ENCODE measurements around the gene EFCAB6. TPM values are rescaled to one million over a fixed set of nuclear protein-coding genes. Genes with fewer than 3 reads are reported as not detected.

Gene EFCAB6
- total RNA-seq, 2 experiments from 2014 or later: 0.13 TPM; not detected in 1

DNA sequence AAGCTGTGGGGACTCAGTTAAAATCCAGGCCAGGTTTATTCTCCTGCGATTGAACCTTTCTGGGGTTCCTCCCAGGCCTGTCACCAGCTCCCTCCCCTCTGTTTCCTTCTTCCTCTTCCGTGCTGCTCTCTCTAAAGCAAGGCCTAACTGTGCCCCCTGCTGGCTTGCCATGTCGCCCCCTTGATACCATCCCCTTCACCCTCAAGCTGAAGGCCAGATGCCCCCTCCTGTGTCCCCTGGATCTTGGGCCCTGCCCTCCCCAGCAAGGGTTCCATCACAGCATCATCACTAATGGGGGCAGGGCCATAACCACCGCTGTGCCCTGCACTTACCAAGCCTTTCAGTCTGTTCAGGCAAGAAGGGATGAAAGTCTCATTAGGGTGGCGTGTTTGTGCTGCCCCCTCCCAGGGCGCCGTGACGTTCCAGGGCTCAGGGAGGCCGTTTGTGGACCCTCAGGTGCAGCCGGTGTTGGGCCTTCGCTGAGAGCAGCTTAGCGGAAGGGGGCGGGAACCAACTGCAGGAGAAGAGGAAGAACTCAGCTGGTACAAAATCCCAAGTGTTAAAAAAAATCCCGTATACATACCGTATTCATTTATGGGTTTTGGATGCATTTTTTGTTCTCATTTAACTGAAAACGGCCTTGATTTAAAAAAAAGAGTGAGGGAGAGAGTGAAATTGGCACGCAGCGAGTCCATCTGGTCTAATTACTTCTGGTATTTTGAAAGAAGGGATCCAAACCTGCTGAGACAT, 330.4 kb downstream of the EFCAB6 start:
- TF ChIP-seq, protein P1, sequence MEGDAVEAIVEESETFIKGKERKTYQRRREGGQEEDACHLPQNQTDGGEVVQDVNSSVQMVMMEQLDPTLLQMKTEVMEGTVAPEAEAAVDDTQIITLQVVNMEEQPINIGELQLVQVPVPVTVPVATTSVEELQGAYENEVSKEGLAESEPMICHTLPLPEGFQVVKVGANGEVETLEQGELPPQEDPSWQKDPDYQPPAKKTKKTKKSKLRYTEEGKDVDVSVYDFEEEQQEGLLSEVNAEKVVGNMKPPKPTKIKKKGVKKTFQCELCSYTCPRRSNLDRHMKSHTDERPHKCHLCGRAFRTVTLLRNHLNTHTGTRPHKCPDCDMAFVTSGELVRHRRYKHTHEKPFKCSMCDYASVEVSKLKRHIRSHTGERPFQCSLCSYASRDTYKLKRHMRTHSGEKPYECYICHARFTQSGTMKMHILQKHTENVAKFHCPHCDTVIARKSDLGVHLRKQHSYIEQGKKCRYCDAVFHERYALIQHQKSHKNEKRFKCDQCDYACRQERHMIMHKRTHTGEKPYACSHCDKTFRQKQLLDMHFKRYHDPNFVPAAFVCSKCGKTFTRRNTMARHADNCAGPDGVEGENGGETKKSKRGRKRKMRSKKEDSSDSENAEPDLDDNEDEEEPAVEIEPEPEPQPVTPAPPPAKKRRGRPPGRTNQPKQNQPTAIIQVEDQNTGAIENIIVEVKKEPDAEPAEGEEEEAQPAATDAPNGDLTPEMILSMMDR (conservative IDR thresholded peaks at IDR 0.05; ENCODE audit: low read length): peak; percentile 71
- TF ChIP-seq EZH2phosphoT487 (IDR thresholded peaks at IDR 0.05; ENCODE audit: borderline replicate concordance, low read depth, low read length): no peak
- H3K9me2 ChIP-seq (ENCODE audit: insufficient read depth, low read length): no peaks in the 10 kb centered on the region
- ChIA-PET POLR2A (no interaction called here), CTCF (ENCODE audit: unreplicated experiment) (no interaction called here)
- no peaks in the 10 kb centered on the region for H3K36me3 ChIP-seq (ENCODE audit: insufficient read depth, low read length)
- intact Hi-C loops (cut with micrococcal nuclease; ENCODE audit: unreplicated experiment): no loop called here
- no peaks in the 10 kb centered on the region for H3K9me3 ChIP-seq (ENCODE audit: low read length)
- H3K4me3 ChIP-seq (ENCODE audit: low read depth, low read length, poor library complexity, severe bottlenecking): no peak overlapping the region
- H3K4me2 ChIP-seq (ENCODE audit: low read length): no peak overlapping the region
- H3K27ac ChIP-seq (ENCODE audit: low read depth, low read length, poor library complexity, severe bottlenecking): no peak overlapping the region
- H3K79me2 ChIP-seq (ENCODE audit: insufficient read depth, low read depth, low read length): no peaks in the 10 kb centered on the region
- peak overlapping the region; percentile 71 for H2AFZ ChIP-seq (ENCODE audit: low read length)
- H3K4me1 ChIP-seq (ENCODE audit: insufficient read depth, low read length, poor library complexity, severe bottlenecking): no peaks in the 10 kb centered on the region
- no TSS peak for BruUV-seq (replicated peaks)
- no peaks in the 10 kb centered on the region for H4K20me1 ChIP-seq (ENCODE audit: insufficient read depth, low read length)
- peak; percentile 43 for DNase-seq (ENCODE audit: low spot score)

DNA sequence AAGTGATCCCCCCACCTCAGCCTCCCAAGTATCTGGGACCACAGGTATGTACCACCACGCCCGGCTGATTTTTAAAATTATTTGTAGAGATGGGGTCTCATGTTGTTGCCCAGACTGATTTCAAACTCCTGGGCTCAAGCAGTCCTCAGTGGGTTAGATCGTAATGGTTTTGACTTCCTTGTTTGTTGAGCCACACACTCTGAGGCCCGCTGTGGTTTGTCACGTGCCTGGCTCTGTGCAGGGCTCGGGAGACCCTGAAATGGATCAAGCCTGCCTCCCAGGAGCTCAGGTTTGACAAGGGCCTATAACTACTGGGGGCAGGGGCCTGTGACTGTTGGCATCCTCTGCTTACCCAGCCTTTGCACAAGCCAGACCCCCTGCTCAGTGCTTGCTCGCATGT, 332.1 kb downstream of the EFCAB6 start:
- Histone ChIP-seq H3K36me3 (ENCODE audit: insufficient read depth, low read length) (no peaks in the 10 kb centered on the region), H3K79me2 (ENCODE audit: insufficient read depth, low read depth, low read length) (no peaks in the 10 kb centered on the region), H3K27ac (ENCODE audit: low read depth, low read length, poor library complexity, severe bottlenecking) (no peak overlapping the region), H4K20me1 (ENCODE audit: insufficient read depth, low read length) (no peaks in the 10 kb centered on the region), H2AFZ (ENCODE audit: low read length) (no peak overlapping the region), H3K9me3 (ENCODE audit: low read length) (no peaks in the 10 kb centered on the region), H3K4me1 (ENCODE audit: insufficient read depth, low read length, poor library complexity, severe bottlenecking) (no peaks in the 10 kb centered on the region), H3K9me2 (ENCODE audit: insufficient read depth, low read length) (no peaks in the 10 kb centered on the region), H3K4me3 (ENCODE audit: low read depth, low read length, poor library complexity, severe bottlenecking) (no peak overlapping the region), H3K4me2 (ENCODE audit: low read length) (no peak overlapping the region)
- POLR2A ChIA-PET: no interaction called here
- intact Hi-C loops (cut with micrococcal nuclease; ENCODE audit: unreplicated experiment): no loop called here
- no TSS peak for BruUV-seq (replicated peaks)
- no peak for TF ChIP-seq EZH2phosphoT487 (IDR thresholded peaks at IDR 0.05; ENCODE audit: borderline replicate concordance, low read depth, low read length)
- TF ChIP-seq, protein P1 (conservative IDR thresholded peaks at IDR 0.05; ENCODE audit: low read length): no peak
- CTCF ChIA-PET (ENCODE audit: unreplicated experiment): no interaction called here
- DNase-seq (ENCODE audit: low spot score): no peak

DNA sequence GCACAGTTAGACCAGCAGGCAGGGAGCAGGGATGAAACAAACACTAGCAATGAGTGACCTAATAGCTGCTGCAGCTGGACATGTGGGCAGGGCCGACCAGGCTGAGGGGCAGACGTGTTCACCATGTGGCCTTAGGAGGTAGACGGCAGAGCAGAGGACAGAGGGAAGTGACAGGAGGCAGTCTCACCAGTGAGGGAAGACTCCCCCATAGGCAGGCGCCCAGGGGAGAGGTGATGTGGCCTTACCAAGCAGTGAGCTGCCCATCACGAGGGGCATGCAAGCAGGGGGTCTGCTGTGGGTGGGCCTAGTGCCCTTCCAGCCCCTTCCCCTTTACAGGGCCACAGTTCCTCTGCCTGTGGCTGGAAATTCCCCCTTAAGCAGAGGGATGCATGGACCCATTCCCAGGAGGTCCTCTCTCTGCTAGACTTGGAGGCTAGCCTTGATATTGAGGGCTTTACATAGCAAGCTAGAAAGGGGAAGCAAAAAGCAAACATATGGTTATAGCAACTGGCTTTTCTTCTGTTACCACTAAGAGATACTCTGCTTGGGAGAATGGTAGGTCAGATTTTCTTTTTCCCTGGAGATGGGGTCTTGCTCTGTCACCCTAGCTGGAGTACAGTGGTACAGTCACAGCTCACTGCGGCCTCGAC, 332.7 kb downstream of the EFCAB6 start:
- Histone ChIP-seq H4K20me1 (ENCODE audit: insufficient read depth, low read length) (no peaks in the 10 kb centered on the region), H3K4me3 (ENCODE audit: low read depth, low read length, poor library complexity, severe bottlenecking) (no peak overlapping the region), H3K4me2 (ENCODE audit: low read length) (no peak overlapping the region), H3K79me2 (ENCODE audit: insufficient read depth, low read depth, low read length) (no peaks in the 10 kb centered on the region), H3K36me3 (ENCODE audit: insufficient read depth, low read length) (no peaks in the 10 kb centered on the region), H3K27ac (ENCODE audit: low read depth, low read length, poor library complexity, severe bottlenecking) (no peak overlapping the region), H3K9me3 (ENCODE audit: low read length) (no peaks in the 10 kb centered on the region), H2AFZ (ENCODE audit: low read length) (no peak overlapping the region), H3K4me1 (ENCODE audit: insufficient read depth, low read length, poor library complexity, severe bottlenecking) (no peaks in the 10 kb centered on the region), H3K9me2 (ENCODE audit: insufficient read depth, low read length) (no peaks in the 10 kb centered on the region)
- BruUV-seq (replicated peaks): no TSS peak
- intact Hi-C loops (cut with micrococcal nuclease; ENCODE audit: unreplicated experiment): no loop called here
- POLR2A ChIA-PET: no interaction called here
- CTCF ChIA-PET (ENCODE audit: unreplicated experiment): no interaction called here
- no peak for DNase-seq (ENCODE audit: low spot score)
- TF ChIP-seq, protein P1 (conservative IDR thresholded peaks at IDR 0.05; ENCODE audit: low read length): no peak
- TF ChIP-seq EZH2phosphoT487 (IDR thresholded peaks at IDR 0.05; ENCODE audit: borderline replicate concordance, low read depth, low read length): no peak
